ENCODE data around the gene AFMID.
"Not testable (repeated sequence)": the region's sequence is repeated elsewhere in the genome, so short reads cannot be mapped to it uniquely, and the experiment has no call there.

Gene AFMID, protein sequence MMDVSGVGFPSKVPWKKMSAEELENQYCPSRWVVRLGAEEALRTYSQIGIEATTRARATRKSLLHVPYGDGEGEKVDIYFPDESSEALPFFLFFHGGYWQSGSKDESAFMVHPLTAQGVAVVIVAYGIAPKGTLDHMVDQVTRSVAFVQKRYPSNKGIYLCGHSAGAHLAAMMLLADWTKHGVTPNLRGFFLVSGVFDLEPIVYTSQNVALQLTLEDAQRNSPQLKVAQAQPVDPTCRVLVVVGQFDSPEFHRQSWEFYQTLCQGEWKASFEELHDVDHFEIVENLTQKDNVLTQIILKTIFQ

DNA sequence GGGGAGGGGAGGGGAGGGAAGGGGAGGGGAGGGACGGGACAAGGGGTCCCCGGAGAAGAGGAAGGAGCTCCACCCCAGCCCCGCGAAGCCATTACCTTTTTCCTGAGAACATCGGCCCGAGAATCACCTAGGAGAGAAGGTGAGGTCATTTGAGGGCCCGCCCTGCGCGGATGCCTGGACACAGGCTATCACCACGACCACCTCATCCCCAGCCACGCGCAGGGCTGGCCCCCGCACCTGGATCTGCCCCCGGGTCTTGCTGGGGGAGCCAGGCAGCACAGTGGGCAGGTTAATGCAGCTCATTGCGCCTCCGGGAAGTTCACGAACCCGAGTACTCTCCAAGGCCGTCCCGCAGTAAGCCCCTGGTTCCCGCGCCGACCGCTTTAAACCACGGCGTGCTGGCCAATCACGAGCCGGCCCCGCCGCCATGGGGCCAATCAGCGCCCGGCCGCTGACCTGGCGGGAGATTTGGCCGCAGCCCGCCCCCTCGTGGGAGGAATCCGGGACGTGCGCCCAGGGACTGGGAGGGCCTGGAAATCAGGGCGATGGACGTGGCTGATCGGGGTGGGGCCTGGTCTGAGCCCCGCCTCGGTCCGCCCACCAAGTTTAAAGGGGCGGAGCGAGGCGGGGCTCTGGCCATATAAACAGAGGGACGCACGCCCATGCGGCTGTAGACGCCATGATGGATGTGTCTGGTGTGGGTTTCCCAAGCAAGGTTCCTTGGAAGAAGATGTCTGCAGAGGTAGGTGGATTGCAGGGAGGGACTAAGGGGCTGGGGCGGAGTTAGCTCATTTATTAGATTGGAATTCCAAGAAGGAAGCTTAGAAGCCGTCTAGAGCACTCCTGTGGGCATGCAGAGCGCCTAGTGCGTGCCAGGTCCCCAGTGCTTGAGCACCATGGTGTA, at the start of gene AFMID, which contains the start of gene TK1:
Gene AFMID, plus strand, starts transcription at position 671 of the 904 bp plus-strand sequence. Its CDS starts 9 bp downstream, at position 680.
Gene TK1, minus strand, starts transcription at position 361 of the 904 bp plus-strand sequence. Its CDS starts 58 bp downstream, at position 303.
- peak; percentile 98 for DNase-seq (ENCODE audit: low spot score)

DNA sequence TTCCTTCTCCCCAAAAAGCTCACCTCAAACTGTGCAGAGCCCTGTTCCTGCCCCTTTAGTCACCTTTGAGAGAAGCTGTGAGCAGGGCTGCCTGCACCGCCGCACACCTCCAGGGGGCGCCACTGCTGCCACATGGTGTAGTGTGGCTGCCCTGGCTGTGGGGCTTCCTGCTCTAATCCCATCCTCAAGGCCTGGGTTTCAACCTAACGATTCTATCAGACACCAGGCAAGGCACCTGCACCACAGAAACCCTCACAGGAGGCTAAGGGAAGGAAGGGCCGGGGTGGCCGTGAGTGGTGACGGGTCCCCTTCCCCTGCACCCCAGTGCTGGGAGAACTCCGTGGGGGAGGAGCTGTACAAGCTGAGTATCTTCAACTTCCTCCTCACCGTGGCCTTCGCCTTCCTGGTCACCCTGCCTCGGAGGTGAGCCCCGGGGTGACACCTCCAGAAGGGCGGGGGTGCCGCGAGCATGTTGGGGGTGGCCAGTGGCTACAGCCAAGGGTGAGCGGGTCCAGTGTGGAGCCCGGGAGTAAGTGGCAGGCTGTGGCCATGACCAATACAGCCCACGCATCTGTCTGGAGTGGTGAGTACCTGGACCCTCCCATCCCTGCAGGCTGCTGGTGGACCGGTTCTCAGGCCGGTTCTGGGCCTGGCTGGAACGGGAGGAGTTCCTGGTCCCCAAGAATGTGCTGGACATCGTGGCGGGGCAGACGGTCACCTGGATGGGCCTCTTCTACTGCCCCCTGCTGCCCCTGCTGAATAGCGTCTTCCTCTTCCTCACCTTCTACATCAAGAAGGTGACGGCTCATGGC, 49.6 kb upstream of the AFMID start:
- no peak for DNase-seq (ENCODE audit: low spot score)

GRCh38 chr17:78138204-78139060, 48.7 kb upstream of the AFMID start:
- DNase-seq (ENCODE audit: low spot score) = no peak

- not testable (repeated sequence) for DNase-seq (ENCODE audit: low spot score)
These were observed 47.3 kb upstream of the AFMID start for GRCh38 chr17:78139861-78140168.

GRCh38 chr17:78140169-78141051, 46.8 kb upstream of the AFMID start:
- DNase-seq (ENCODE audit: low spot score) = peak; percentile 95

DNA sequence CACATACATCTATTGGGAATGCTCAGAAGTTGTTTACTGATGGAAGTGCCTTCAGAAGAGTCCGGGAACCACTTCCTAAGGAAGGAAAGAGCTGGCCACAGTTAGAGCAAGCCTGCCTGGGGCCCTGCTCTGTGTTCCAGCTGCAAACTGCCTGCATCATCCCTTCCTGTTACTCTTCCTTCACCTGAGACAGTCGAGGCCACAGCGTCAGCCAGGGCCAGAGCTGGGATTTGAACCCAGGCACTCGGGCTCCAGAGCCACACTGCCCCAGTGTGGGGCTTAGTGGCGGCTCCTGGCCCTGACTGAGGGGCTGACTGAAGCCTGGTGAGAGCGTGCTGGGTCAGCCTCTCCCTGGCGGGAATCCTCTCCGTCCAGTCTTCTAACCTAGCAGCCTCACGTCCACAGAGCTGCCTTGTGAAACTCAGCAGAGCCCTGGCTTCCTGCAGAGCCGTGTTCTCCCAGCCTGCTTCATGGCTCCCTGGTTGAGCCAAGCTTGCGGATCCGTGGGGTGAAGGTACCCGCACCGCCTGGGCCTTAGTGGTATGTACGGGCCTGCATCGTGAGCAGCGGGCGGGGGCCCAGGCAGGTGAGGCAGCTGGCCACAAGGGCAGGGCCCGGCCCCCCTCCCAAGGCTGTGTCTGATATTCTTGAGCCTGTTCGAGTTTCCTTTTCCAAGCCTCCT, 45.6 kb upstream of the AFMID start:
- DNase-seq (ENCODE audit: low spot score) = no peak

DNA sequence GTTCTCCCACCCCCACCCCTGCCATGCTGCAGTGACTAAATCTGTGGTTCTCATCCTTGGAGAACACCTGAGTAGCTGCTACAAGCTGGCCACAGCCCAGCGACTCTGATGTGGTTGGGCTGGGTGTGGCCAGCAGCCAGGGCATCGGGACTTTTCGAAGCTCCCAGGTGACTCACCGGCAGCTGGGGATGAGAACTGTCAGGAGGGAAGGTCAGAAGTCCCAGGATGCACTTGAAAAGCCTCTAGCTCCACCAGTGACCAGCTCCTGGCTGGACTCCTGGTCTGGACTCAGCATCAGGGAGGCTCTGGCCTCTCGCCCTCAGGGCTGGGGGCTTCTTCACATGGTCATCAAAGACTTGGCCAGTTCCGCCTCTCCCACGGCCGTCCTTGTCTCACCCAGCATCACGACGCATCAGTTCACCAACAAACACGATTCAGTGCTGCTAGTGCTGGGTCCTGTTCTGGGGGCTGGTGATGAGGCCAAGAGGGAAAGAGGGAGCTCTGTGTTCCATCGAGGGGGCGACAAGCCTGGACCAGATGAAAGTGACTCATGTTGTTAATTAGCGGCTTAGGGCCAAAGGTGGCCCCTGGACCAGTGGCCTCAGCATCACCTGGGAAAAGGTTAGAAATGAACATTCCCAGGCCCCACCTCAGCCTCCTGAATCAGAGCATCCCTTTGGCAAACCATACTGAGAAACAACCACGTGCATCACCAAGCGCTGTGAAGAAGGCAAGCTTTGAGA, 44.9 kb upstream of the AFMID start:
- DNase-seq (ENCODE audit: low spot score) = no peak

DNA sequence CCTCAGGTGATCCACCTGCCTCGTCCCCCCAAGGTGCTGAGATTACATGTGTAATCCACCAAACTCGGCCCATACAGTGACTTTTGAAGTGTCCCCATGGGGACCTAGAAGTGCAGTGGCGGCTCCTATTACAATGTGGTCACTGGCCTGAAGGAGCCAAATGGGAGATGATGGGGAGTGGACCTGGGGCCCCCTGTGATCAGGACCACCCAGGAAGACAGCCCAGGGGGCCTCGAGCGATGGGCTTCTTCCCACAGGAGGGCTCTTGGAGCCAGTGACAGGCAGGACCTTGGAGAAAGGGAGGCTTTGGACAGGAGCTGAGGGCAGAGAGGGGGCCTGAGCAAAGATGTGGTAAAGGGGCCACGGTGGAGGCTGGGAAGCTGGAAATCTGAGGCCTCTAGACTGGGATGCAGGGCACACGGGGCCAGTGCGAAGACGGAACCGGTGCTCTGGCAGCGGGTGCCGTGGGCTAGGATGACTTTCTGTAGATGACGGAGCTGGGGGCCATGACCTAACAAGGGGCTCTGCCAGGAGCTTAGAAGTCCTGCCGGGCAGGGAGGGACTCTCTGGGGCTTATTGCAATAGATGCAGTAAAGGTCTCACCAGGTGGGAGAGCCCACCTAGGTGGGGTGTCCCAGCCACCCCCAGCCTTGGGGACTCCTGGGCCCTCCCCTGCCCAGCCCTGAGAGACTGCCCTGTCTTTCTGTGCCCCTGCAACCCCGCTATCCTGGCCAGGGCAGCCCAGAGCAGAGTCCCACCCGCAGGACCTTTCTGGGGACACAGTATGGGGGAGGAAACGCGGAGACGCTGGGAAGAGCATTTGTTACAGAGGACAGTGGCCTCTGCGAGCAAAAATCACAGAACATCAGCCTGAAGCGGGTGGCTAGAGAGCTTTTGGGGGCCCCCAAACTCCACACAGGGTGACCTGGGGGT, 43.7 kb upstream of the AFMID start:
- DNase-seq (ENCODE audit: low spot score) = no peak

DNA sequence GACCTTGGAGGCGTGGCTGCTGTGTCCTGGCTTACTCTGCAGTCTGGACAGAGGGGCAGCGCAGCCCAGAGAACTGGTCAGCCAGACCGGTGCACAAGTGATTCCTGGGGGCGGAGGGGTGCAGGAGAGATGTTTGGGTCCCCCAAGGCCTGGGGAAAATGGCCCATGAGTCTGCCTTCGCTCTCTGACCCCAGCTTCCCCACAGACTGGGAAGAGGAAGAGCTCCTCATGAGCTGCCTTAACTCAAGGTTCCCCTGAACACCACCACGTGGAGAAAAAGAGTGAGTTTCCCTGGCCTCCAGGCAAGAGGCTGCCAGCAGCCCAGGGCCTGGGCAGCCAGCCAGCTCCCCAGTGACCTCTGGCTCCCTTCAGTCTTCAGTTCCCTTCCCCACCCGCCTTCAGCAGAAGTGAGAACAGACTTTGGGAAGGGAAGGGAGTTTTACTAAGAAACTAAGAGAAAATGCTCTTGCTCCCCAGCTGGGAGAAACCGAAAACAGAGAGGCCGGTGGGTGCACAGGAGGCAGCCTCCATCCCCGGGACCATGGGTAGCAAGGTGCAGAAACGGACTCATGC, 42.9 kb upstream of the AFMID start:
- DNase-seq (ENCODE audit: low spot score) = no peak

GRCh38 chr17:78144736-78145641, 42.2 kb upstream of the AFMID start:
- DNase-seq (ENCODE audit: low spot score) = no peak

DNA sequence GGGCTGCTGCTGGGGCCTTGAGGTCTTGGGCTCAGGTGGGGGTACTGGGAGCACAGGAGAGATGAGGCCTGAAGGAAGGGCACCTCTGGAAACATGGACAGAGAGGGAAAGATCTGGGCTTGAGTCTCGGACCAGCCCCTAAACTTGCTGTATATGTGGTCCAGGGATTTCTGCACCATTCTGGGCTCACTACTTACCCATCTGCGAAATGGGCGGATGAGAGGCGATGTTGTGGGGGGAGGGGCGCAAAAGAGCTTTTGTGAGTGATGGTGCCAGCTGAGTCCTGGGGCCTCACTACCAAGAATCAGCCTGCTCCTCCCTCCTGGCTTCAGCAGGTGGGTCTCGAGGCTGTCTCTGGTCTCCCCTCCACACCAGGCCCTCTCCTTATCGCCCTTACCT, 40.7 kb upstream of the AFMID start:
- no peak for DNase-seq (ENCODE audit: low spot score)

DNA sequence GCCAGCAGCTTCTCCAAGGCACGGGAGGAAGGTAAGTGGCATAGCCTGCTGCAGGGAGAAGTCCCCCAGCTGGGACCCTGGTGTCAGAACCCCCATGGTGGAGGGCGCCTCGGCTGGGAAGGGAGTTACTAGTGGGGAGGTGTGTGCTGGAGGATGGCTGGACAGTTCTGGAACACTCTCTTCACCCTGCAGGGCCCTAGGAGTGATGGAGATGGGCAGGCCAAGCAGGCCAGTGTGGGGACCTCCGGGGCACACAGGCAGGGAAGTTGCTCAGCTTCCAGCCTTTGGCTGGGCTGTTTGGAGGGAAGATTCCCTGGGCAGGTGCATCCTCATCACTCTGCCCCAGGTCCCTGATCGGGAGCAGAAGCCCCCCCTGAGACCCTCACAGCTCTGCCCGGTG, 40.3 kb upstream of the AFMID start:
- no peak for DNase-seq (ENCODE audit: low spot score)

DNA sequence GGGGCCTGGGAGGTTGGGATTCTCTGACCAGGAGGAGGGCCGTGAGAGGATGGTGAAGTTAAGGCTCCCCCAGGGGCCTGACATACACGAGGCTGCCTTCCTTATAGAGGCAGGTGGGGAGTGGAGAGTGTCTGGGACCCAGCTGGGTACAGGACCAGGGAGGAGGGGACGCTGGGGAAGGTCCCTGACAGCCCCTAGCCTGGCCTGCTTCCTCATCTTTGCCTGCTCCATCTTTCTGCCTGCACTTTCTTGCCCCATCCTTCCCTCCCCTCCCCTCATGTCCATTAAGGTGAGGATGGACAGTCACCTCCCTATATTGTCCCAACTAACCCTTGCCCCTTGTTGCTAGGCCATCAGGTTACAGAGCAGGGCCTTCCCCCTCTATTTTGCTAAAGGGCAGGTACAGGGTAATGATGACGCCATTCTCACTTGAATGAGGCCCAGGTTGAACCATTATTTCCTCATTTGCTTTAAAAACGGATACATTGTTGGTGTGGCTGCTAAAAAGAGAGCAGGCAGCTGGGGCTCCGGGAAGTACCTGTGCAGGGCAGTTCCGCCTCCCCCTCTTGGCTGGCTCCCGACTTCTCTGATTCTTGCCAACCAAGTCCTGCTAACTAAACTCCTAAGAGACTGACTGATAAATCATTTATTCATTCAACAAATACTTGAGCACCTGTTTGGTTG, 39.7 kb upstream of the AFMID start:
- DNase-seq (ENCODE audit: low spot score) = no peak

GRCh38 chr17:78148286-78149016, 38.7 kb upstream of the AFMID start:
- DNase-seq (ENCODE audit: low spot score) = no peak

GRCh38 chr17:78151514-78152008, 35.6 kb upstream of the AFMID start:
- peak; percentile 71 for DNase-seq (ENCODE audit: low spot score)
